Measurements from ENCODE around the gene CASP12.

CASP12 gene

DNA sequence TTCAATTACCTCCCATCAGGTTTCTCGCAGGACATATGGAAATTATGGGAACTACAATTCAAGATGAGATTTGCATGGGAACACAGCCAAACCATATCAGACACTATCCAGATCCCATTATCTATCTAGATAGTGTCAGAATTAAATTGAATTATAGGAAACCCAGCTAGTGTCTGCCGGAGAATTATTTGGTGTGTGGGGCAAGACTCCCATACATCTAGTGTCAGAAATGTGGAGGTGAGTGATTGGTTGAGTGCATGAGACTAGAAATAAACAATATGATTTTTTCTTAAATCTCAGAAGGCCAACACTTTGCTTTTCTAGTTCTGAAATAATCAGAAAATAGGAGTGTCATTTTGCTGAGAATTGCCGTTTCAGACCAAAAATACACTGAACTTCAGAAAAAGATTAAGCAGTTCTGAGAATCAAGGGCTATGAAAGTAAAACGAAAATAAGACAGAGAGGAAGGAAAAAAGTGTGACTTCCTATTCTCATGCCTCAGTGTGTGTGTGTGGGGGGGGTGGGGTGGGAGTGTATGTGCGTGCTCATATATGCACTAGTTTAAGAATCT, 21.3 kb downstream of the CASP12 start:
- DNase-seq (ENCODE audit: low read depth in 1 of 2, low spot score in 1 of 2), result no peak
- in situ Hi-C loops (cut with HindIII; ENCODE audit: low pct_unique_long_range_greater_than_20kb, low sequenced_read_pairs), result no loop called here

DNA sequence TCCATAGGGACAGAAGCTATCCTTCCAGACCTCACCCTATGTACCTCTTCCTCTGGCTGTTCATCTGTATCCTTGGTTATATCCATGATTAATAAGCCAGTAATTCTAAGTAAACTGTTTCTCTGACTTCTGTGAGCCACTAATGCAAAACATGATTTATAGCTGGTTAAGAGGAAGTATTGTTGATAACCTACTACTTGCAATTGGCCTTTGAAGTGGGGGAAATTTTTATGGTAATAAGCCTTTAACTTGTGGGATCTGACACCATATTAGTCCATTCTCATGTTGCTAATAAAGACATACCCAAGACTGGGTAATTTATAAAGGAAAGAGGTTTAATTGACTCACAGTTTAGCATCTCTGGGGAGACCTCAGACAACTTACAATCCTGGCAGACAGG, 21.9 kb downstream of the CASP12 start:
- in situ Hi-C loops (cut with HindIII; ENCODE audit: low pct_unique_long_range_greater_than_20kb, low sequenced_read_pairs), result no loop called here
- DNase-seq (ENCODE audit: low read depth in 1 of 2, low spot score in 1 of 2), result no peak

More for the DNA sequence above, 21.3 kb downstream of the CASP12 start:
- no peak for TF ChIP-seq JUND (IDR thresholded peaks at IDR 0.05; ENCODE audit: low read depth)

DNA sequence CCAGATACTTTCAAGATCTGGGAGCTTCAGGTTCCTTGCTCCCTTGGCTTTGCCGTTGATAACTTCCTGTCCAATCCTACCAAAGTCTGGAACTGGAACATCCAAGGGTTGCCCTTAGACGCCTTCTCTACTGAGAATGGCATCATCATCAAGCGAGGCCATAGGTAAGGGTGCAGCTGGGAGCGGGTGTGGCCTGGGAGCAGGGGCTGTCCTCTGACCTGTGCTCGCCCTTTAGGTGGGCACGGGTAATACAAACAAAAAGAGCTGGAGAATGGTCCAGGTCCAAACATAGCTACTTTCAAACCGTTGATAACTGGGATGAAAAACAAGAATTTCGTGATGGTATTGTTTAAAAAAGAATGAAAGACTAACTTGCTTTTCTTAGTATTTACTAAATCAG, 25.0 kb downstream of the CASP12 start:
- in situ Hi-C loops (cut with HindIII; ENCODE audit: low pct_unique_long_range_greater_than_20kb, low sequenced_read_pairs), result no loop called here
- no peak for DNase-seq (ENCODE audit: low read depth in 1 of 2, low spot score in 1 of 2)
- TF ChIP-seq JUND (IDR thresholded peaks at IDR 0.05; ENCODE audit: low read depth), result no peak

More for the DNA sequence above, 21.9 kb downstream of the CASP12 start:
- no peak for TF ChIP-seq JUND (IDR thresholded peaks at IDR 0.05; ENCODE audit: low read depth)

DNA sequence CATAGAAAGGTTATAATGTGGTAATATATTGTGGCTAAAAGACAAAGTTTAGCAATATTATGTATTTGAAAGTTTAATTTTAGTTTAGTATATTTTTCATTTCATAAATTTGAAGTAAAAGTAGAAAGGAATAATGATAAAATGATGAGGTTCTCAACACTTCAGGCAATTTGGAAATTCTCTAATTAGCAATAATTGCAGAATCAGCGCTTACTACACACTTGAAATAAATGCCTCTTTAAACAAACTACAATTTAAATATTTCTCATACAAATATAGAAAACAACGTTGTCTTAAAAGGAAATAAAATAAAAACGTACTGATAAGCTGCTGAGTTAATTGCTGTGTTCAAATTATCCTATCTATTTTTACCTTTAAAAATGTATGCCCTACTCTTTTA, 25.9 kb downstream of the CASP12 start:
- no peak for DNase-seq (ENCODE audit: low read depth in 1 of 2, low spot score in 1 of 2)
- in situ Hi-C loops (cut with HindIII; ENCODE audit: low pct_unique_long_range_greater_than_20kb, low sequenced_read_pairs), result no loop called here
- TF ChIP-seq JUND (IDR thresholded peaks at IDR 0.05; ENCODE audit: low read depth), result no peak

DNA sequence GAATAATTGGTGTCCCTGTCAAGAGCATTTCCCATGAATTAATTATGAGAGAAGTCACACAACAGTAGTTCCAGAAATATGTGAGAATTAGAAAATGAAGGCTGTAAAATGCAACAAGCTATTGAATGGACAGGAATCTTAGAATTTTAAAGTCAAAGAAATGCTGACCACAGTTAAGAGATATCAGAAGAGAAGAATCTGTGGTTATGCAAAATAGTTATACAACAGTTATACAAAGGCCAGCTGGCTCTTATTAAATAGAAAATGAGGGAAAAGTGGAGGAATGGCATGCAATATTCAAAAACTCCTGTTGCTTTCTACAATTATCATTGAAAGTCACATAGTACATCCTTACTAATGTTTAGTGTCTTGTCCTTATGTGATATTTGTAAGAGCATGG, 27.4 kb downstream of the CASP12 start:
- no peak for DNase-seq (ENCODE audit: low read depth in 1 of 2, low spot score in 1 of 2)
- no peak for TF ChIP-seq JUND (IDR thresholded peaks at IDR 0.05; ENCODE audit: low read depth)
- in situ Hi-C loops (cut with HindIII; ENCODE audit: low pct_unique_long_range_greater_than_20kb, low sequenced_read_pairs), result no loop called here

DNA sequence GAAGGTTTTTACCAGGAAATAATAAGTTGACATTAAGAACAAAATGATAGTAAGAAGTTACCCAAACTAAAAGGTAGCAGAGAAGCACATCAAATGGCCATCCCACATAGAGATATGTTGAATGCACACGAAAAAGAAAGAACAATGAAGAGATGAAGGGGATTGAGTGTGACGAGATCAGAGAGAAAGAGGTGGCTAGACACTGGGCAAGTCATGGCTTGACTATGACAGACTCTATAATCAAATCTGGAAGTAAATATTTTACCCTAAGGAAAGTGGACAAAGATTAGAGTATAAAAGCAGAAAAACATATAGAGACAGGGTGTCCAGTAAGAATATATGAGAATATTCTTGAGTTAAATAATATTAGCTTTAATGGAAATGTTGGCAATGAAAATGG, 31.4 kb downstream of the CASP12 start:
- TF ChIP-seq JUND (IDR thresholded peaks at IDR 0.05; ENCODE audit: low read depth), result no peak
- in situ Hi-C loops (cut with HindIII; ENCODE audit: low pct_unique_long_range_greater_than_20kb, low sequenced_read_pairs), result no loop called here
- no peak for DNase-seq (ENCODE audit: low read depth in 1 of 2, low spot score in 1 of 2)

DNA sequence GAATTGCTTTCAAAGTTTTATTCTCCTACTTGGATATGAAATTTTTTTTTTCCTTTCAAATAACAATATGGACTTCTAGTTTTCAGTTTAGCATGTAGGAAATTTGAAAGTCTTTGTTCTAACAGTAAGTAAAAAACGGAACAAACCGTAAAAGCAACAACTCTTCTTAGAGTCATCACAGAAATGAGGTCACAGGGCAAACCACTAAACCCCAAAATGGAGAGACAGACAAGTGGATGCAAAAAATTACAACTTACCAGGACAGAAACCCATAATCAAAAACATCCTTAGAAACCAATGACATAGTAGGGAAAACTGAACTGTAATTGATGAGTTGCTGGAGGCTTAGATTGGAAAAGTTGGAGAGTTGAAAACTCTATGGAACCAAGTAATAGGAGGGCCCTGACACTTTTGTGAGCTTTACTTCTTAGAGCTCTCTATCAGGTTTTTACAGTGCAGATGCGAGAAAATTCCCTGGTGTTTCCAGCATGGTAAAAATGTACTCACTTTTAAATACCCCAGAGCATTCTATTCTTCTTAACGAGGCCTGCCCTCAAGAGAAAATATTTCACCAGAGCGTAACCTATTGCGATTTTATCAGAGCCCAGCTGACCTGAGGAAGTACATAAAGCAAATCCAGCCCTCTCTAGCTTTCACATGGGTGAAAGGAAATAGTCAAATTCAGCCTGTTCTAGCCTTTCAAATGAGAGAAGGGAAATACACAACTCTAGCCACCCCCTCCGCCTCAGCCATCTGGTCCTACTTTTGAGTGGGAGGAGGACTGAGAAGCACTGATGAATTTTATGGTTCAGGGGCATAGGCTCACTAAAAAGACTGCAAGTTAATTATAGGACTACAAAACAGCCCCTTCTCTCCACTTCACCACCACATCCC, 39.1 kb downstream of the CASP12 start:
- no peak for TF ChIP-seq JUND (IDR thresholded peaks at IDR 0.05; ENCODE audit: low read depth)
- DNase-seq (ENCODE audit: low read depth in 1 of 2, low spot score in 1 of 2), result peak in 1 of 2 experiments; percentile 34
- in situ Hi-C loops (cut with HindIII; ENCODE audit: low pct_unique_long_range_greater_than_20kb, low sequenced_read_pairs), result no loop called here

DNA sequence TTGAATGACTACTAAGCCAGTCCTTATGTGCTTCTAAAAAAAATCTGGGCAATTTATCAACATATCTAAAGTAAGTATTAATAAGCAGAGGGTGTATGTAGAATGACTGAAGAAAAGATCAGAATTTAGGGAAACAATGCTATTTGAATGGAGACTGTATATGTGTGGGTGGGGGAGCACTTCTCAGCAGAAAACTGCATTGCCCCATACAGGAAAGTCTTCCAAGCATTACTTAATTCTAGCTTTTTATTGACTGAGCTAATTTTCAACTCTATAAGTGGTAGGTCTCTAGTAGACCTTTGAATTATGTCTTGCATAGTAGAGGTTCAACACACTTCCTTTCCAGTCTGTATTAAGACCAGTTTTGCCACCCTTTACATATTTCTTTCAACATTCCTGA, 41.7 kb downstream of the CASP12 start:
- in situ Hi-C loops (cut with HindIII; ENCODE audit: low pct_unique_long_range_greater_than_20kb, low sequenced_read_pairs), result no loop called here
- no peak for DNase-seq (ENCODE audit: low read depth in 1 of 2, low spot score in 1 of 2)
- TF ChIP-seq JUND (IDR thresholded peaks at IDR 0.05; ENCODE audit: low read depth), result no peak

DNA sequence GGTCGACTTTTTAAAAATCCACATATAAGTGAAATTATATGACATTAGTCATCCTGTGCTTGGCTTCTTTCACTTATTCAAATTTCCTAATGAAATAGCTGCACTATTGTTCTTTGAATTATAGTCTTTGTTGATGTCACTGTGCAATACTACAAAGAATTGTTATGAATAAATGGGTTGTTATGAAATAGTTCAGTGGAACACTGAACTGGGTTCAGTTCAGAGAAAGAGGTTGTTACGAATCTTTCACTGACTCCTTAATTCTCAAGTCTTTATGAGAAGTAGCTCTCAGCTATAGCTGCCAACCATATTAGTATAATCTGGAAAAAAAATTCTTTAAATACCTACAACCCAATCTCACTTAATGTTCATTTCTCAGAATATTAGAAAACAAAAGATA, 42.3 kb downstream of the CASP12 start:
- in situ Hi-C loops (cut with HindIII; ENCODE audit: low pct_unique_long_range_greater_than_20kb, low sequenced_read_pairs), result no loop called here
- DNase-seq (ENCODE audit: low read depth in 1 of 2, low spot score in 1 of 2), result no peak
- TF ChIP-seq JUND (IDR thresholded peaks at IDR 0.05; ENCODE audit: low read depth), result no peak

DNA sequence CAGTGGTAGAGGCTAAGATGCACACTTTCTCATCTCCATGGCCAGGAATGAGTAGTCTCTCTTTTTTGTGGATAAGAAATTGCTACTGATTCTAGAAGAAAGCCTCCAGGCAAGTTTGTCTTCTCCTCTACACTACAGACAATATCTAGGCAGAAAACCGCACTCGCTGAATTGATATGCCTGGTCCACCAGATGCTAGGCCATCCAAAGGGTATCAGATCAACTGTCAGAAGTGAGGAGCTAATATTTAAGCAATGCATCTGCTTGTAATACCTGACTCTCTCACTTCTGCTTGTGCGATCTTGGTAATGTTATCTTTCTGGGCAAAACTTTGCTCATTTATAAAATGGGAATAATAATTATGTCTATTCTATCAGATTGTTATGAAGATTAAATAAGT, 45.0 kb downstream of the CASP12 start:
- DNase-seq (ENCODE audit: low read depth in 1 of 2, low spot score in 1 of 2), result no peak
- in situ Hi-C loops (cut with HindIII; ENCODE audit: low pct_unique_long_range_greater_than_20kb, low sequenced_read_pairs), result no loop called here
- TF ChIP-seq JUND (IDR thresholded peaks at IDR 0.05; ENCODE audit: low read depth), result no peak

DNA sequence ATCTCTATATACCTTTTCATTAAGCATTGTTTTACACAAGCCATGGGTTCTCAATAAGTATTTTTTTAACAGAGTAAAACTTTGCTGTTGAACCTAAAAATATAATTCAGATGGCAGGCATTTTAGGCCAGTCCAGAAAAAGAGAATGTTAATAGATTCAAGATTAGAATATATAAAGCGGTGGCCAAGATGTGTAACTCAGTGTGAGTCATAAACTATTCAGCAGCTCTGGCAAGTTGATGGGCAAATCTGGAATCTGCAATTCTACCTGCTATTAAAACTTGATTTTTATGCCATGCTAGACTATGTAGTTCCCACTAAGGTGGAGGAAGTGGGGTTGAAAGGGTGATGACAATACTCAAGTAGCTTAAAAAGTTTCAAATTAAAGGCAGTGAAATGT, 45.4 kb downstream of the CASP12 start:
- in situ Hi-C loops (cut with HindIII; ENCODE audit: low pct_unique_long_range_greater_than_20kb, low sequenced_read_pairs), result no loop called here
- no peak for TF ChIP-seq JUND (IDR thresholded peaks at IDR 0.05; ENCODE audit: low read depth)
- no peak for DNase-seq (ENCODE audit: low read depth in 1 of 2, low spot score in 1 of 2)

DNA sequence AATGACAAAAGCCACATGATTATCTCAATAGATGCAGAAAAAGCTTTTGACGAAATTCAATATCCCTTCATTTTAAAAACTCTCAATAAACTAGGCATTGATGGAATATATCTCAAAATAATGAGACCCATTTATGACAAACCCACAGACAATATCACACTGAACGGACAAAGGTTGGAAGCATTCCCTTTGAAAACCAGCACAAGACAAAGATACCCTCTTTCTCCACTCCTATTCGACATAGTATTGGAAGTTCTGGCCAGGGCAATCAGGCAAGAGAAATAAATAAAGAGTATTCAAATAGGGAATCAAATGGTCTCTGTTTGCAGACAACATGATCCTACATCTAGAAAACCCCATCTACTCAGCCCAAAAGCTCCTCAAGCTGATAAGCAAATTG, 52.0 kb downstream of the CASP12 start:
- in situ Hi-C loops (cut with HindIII; ENCODE audit: low pct_unique_long_range_greater_than_20kb, low sequenced_read_pairs), result no loop called here

DNA sequence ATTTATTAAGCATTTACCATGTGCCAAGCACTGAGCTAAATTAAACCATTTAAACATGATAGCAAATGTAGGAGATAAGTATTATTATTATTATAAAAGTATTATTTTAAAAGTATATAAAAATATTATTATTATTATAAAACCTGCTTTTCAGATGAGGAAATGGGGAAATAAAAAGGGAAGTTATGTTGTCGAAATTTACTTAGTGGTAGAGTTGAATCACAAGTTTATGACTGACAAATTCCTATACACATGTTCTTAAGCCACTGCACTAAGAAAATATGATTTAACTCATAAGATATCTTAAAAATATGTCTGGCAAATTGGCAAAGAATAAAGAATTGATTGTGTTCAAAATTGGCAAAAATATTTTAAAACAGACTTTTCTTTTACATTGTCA, 53.8 kb downstream of the CASP12 start:
- DNase-seq (ENCODE audit: low read depth in 1 of 2, low spot score in 1 of 2), result no peak
- in situ Hi-C loops (cut with HindIII; ENCODE audit: low pct_unique_long_range_greater_than_20kb, low sequenced_read_pairs), result no loop called here
- TF ChIP-seq JUND (IDR thresholded peaks at IDR 0.05; ENCODE audit: low read depth), result no peak

More for the DNA sequence above, 52.0 kb downstream of the CASP12 start:
- no peak for DNase-seq (ENCODE audit: low read depth in 1 of 2, low spot score in 1 of 2)
- TF ChIP-seq JUND (IDR thresholded peaks at IDR 0.05; ENCODE audit: low read depth), result no peak
